GM12891 (cell line): ENCODE measurements around the gene PLXND1.

Source experiments
- POLR2A ChIP-seq: IDR thresholded peaks from 2 replicates; pipeline ENCODE4 v1.6.1; 2011; ENCODE audit warnings: low read depth, low read length, control low read depth
- POLR2AphosphoS5 ChIP-seq: IDR thresholded peaks from 2 replicates; pipeline ENCODE4 v1.6.1; 2011; ENCODE audit warnings: low read depth, low read length, control low read depth

DNA sequence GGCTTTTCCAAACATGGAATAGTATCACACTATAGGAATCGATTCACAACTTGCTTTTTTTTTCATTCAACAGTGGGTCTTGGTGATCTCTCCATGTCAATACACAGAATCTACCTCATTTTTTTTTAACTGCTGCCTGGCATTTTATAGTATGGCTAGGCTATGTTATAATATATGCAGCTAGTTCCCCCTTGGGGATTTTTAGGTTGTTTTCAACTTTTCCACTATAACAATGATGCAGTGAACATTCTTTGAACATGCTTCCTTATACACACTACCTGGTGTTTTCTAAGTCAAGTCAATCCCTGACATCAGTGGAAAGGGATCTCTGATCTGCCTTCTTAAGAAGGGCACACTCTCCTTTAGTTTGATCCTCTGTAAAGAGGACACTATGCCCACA is 46.5 kb upstream of the PLXND1 start:
- TF ChIP-seq POLR2AphosphoS5 (no peak), POLR2A (no peak)
